H1 (cell line): ENCODE results near the gene LMBR1. TPM values are rescaled to one million over a fixed set of nuclear protein-coding genes. Genes with fewer than 3 reads are reported as not detected.
A peak's percentile ranks its signal among the peaks of the same experiment; 100 is the strongest.

Experiments used
- CTCF ChIA-PET: fragments of 300-600 bp; sonication (Branson Sonifier 250); formaldehyde crosslinking; loops from one replicate; lab custom pipeline; 2021; ENCODE audit not compliant: partially characterized antibody; lab: Charles Lee
- POLR2A ChIA-PET: fragments of 300-600 bp; sonication (Branson Sonifier 250); formaldehyde crosslinking; loops from one replicate; lab custom pipeline; 2021; ENCODE audit warnings: inconsistent platforms; ENCODE audit not compliant: partially characterized antibody; lab: Charles Lee
- DNase-seq, 2 experiments: peaks; one replicate each; pipeline versions ENCODE4 v3.0.0 to v3.0.0-alpha.2; 2010 to 2022; ENCODE audit warnings: low spot score in 2 of 2, low read depth in 1 of 2, mixed read lengths in 1 of 2
- FAIRE-seq: peaks from 2 replicates; lab custom pipeline; 2011; peaks lifted over from hg19 to GRCh38; lab: Jason Lieb, UNC
- H2AFZ ChIP-seq: 2 replicates; pipeline ENCODE4 v1.8.1; 2012; ENCODE audit warnings: low read length, inconsistent platforms
- H2AK5ac ChIP-seq: 2 replicates; pipeline ENCODE4 v1.6.1; 2013; ENCODE audit warnings: low read depth, low read length
- H2BK120ac ChIP-seq: replicated peaks from 2 replicates; pipeline ENCODE3; 2013; ENCODE audit warnings: low read depth, low read length, inconsistent platforms
- H2BK12ac ChIP-seq: 2 replicates; pipeline ENCODE4 v1.6.1; 2013; ENCODE audit warnings: low read depth, low read length
- H2BK15ac ChIP-seq: 2 replicates; pipeline ENCODE4 v1.6.1; 2013; ENCODE audit warnings: low read length
- H2BK20ac ChIP-seq: 2 replicates; pipeline ENCODE4 v1.6.1; 2013; ENCODE audit warnings: low read length
- H2BK5ac ChIP-seq: 2 replicates; pipeline ENCODE4 v1.6.1; 2013; ENCODE audit warnings: low read depth, low read length
- H3K14ac ChIP-seq: 2 replicates; pipeline ENCODE4 v1.6.1; 2013; ENCODE audit warnings: inconsistent platforms; ENCODE audit not compliant: insufficient read length
- H3K18ac ChIP-seq: 2 replicates; pipeline ENCODE4 v1.6.1; 2013; ENCODE audit warnings: low read length; ENCODE audit errors: extremely low read depth
- H3K23ac ChIP-seq: 2 replicates; pipeline ENCODE4 v1.6.1; 2013; ENCODE audit warnings: inconsistent platforms; ENCODE audit not compliant: insufficient read length
- H3K23me2 ChIP-seq: 2 replicates; pipeline ENCODE4 v1.6.1; 2013; ENCODE audit warnings: low read depth, low read length
- H3K27ac ChIP-seq: 2 replicates; pipeline ENCODE4 v1.6.1; 2011; ENCODE audit warnings: low read depth, low read length, inconsistent platforms
- H3K27me3 ChIP-seq, 4 experiments: replicated peaks in 1 of 4; 1 replicate in 1 of 4; 2 replicates in 3 of 4; pipeline versions ENCODE4 v1.6.1 to v1.8.1; 2011 to 2013; ENCODE audit warnings: low read length in 3 of 4, mild to moderate bottlenecking in 3 of 4, inconsistent platforms in 2 of 4, mixed read lengths in 2 of 4, moderate library complexity in 1 of 4; ENCODE audit not compliant: control insufficient read depth in 3 of 4, insufficient read depth in 3 of 4; ENCODE audit errors: extremely low read depth in 1 of 4
- H3K36me3 ChIP-seq, 4 experiments: 2 replicates each; pipeline versions ENCODE4 v1.6.1 to v1.8.1; 2011 to 2013; ENCODE audit warnings: mild to moderate bottlenecking in 4 of 4, low read length in 3 of 4, moderate library complexity in 2 of 4, control low read depth in 1 of 4, inconsistent platforms in 1 of 4; ENCODE audit not compliant: insufficient read depth in 4 of 4, control insufficient read depth in 2 of 4
- H3K4ac ChIP-seq: replicated peaks from 2 replicates; pipeline ENCODE3; 2013; ENCODE audit warnings: low read length, low read depth, mixed read lengths, inconsistent platforms; ENCODE audit not compliant: insufficient read length
- H3K4me1 ChIP-seq, 4 experiments: replicated peaks in 1 of 4; 1 replicate in 1 of 4; 2 replicates in 3 of 4; pipeline versions ENCODE4 v1.6.1 to v1.8.1; 2011 to 2013; ENCODE audit warnings: low read length in 3 of 4, inconsistent platforms in 2 of 4, mixed read lengths in 1 of 4; ENCODE audit not compliant: insufficient read depth in 4 of 4, control insufficient read depth in 3 of 4
- H3K4me2 ChIP-seq, 2 experiments: 2 replicates each; pipeline versions ENCODE4 v1.6.1 to v1.8.1; 2011 to 2013; ENCODE audit warnings: low read depth in 2 of 2, low read length in 2 of 2, control low read depth in 1 of 2, inconsistent platforms in 1 of 2, mild to moderate bottlenecking in 1 of 2; ENCODE audit not compliant: insufficient read depth in 1 of 2
- H3K4me3 ChIP-seq, 4 experiments: fragments of 200-600, 300-600 bp in 1 of 4; sonication (generic), shearing (Covaris generic), sonication (Bioruptor Twin) in 1 of 4; 2 replicates each; pipeline versions ENCODE4 v1.5.1 to v1.8.1; 2011 to 2016; ENCODE audit warnings: low read length in 4 of 4, low read depth in 3 of 4, control low read depth in 2 of 4, inconsistent platforms in 2 of 4, mild to moderate bottlenecking in 2 of 4, mixed read lengths in 1 of 4, moderate library complexity in 1 of 4; ENCODE audit not compliant: insufficient read depth in 2 of 4; ENCODE audit errors: extremely low read depth in 1 of 4
- H3K56ac ChIP-seq: replicated peaks from 2 replicates; pipeline ENCODE3; 2013; ENCODE audit warnings: low read depth, mild to moderate bottlenecking, mixed read lengths, low read length, inconsistent platforms; ENCODE audit not compliant: insufficient read length
- H3K79me1 ChIP-seq: 2 replicates; pipeline ENCODE4 v1.6.1; 2013; ENCODE audit warnings: low read depth, low read length, control low read depth
- H3K79me2 ChIP-seq, 2 experiments: 2 replicates each; pipeline versions ENCODE4 v1.6.1 to v1.8.1; 2012 to 2013; ENCODE audit warnings: low read length in 2 of 2, mild to moderate bottlenecking in 2 of 2, inconsistent platforms in 1 of 2; ENCODE audit not compliant: insufficient read depth in 2 of 2, control insufficient read depth in 1 of 2
- H3K9ac ChIP-seq, 4 experiments: replicated peaks in 1 of 4; 1 replicate in 1 of 4; 2 replicates in 3 of 4; pipeline versions ENCODE4 v1.6.1 to v1.8.1; 2011 to 2013; ENCODE audit warnings: low read depth in 3 of 4, low read length in 3 of 4, control low read depth in 2 of 4, mild to moderate bottlenecking in 2 of 4, moderate library complexity in 2 of 4, inconsistent platforms in 1 of 4; ENCODE audit errors: extremely low read depth in 1 of 4
- H3K9me3 ChIP-seq, 2 experiments: 2 replicates each; pipeline versions ENCODE4 v1.6.1 to v1.8.1; 2012 to 2013; ENCODE audit warnings: mild to moderate bottlenecking in 2 of 2, moderate library complexity in 2 of 2, control low read depth in 1 of 2, inconsistent platforms in 1 of 2, low read depth in 1 of 2, low read length in 1 of 2, mixed read lengths in 1 of 2; ENCODE audit not compliant: insufficient read depth in 2 of 2
- H4K20me1 ChIP-seq, 2 experiments: replicated peaks in 1 of 2; 2 replicates each; pipeline versions ENCODE3 to v1.8.1; 2011 to 2013; ENCODE audit warnings: inconsistent platforms in 2 of 2, low read length in 2 of 2, mild to moderate bottlenecking in 1 of 2; ENCODE audit not compliant: insufficient read depth in 2 of 2, control insufficient read depth in 1 of 2
- H4K5ac ChIP-seq: 2 replicates; pipeline ENCODE4 v1.6.1; 2013; ENCODE audit warnings: low read length, low read depth, mixed read lengths, inconsistent platforms; ENCODE audit not compliant: insufficient read length
- H4K8ac ChIP-seq: 2 replicates; pipeline ENCODE4 v1.8.0; 2013; ENCODE audit warnings: mild to moderate bottlenecking, moderate library complexity, low read length, inconsistent platforms; ENCODE audit not compliant: insufficient read depth; ENCODE audit errors: extremely low read depth
- H4K91ac ChIP-seq: replicated peaks from 2 replicates; pipeline ENCODE3; 2013; ENCODE audit warnings: low read length, mixed read lengths, inconsistent platforms; ENCODE audit not compliant: insufficient read length
- POU5F1 ChIP-seq: IDR thresholded peaks from 2 replicates; pipeline ENCODE4 v1.6.1; 2011; ENCODE audit warnings: low read depth, mild to moderate bottlenecking, low read length, moderate library complexity
- YY1 ChIP-seq: IDR thresholded peaks from 2 replicates; pipeline ENCODE4 v1.6.1; 2011; ENCODE audit warnings: low read depth, mild to moderate bottlenecking, low read length
- WGBS, 2 experiments: shearing (Covaris generic) in 1 of 2; methylation state at CpG; one replicate each; pipeline versions ENCODE4 v1.1.6 to v1.1.7; 2013 to 2015; ENCODE audit warnings: low lambda C conversion rate in 2 of 2, mixed read lengths in 2 of 2, inconsistent platforms in 1 of 2, low coverage in 1 of 2, missing lambda C conversion rate in 1 of 2; ENCODE audit not compliant: insufficient replicate concordance in 2 of 2, insufficient coverage in 1 of 2, insufficient read length in 1 of 2; ENCODE audit errors: extremely low coverage in 1 of 2, missing lambda C conversion rate in 1 of 2; 5-methylcytosine and 5-hydroxymethylcytosine counted together
- polyA plus RNA-seq, 7 experiments: library from polyadenylated mRNA; depleted of rRNA in 3 of 7; stranded (reverse) in 5 of 7; unstranded in 2 of 7; fragments of >200 nt in 5 of 7; fragments of 200-250 nt in 2 of 7; gene quantifications; 1 replicate in 5 of 7; 2 replicates in 1 of 7; 4 replicates in 1 of 7; pipeline versions ENCODE4 v1.2.1 to v1.2.3, GENCODE V29; 2011 to 2013; ENCODE audit warnings: missing spikeins in 2 of 7, mixed read lengths in 2 of 7
- total RNA-seq: library from RNA; stranded (reverse); fragmentation: NEBNext Ultra II Directional; extraction: Animal tissue kit (Norgen Biotek cat#: 25700); gene quantifications from 2 replicates; pipeline ENCODE4 v1.2.1, GENCODE V29; 2021

LMBR1 gene
- total and polyA plus RNA-seq, 2 of the 8 experiments (the other 6 are each of a cell fraction or from before 2014, with no cell fraction given), result 15.1 to 70.4 TPM

GRCh38 chr7:156791241-156791640 lies 101.7 kb downstream of the LMBR1 start:
- no peak overlapping the region for H2BK12ac ChIP-seq
- no peak overlapping the region for H2AK5ac ChIP-seq
- POLR2A ChIA-PET, result no interaction called here
- H4K8ac ChIP-seq, result no peak overlapping the region
- H3K79me1 ChIP-seq, result no peaks in the 10 kb centered on the region
- FAIRE-seq, result no peak
- no peak overlapping the region for H2BK120ac ChIP-seq
- no peak overlapping the region for H3K14ac ChIP-seq
- 53% methylated on average over 4 of the region's 4 CpGs; no CpG with 5 or more reads in 1 of the 2 experiments for WGBS, 2 experiments
- H3K18ac ChIP-seq, result no peak overlapping the region
- no peak overlapping the region for H4K91ac ChIP-seq
- peak overlapping the region in 1 of 2 experiments; percentile 53; a peak in 2 of 4 replicates for H3K4me2 ChIP-seq
- H3K56ac ChIP-seq, result no peak overlapping the region
- peak overlapping the region in 1 of 4 experiments; percentile 47; a peak in 2 of 7 replicates for H3K9ac ChIP-seq
- no peak overlapping the region for H2AFZ ChIP-seq
- H2BK15ac ChIP-seq, result no peak overlapping the region
- H2BK20ac ChIP-seq, result no peak overlapping the region
- H3K27ac ChIP-seq, result no peak overlapping the region
- CTCF ChIA-PET, result interaction anchor here (0.7 to 1.6 kb wide), 4 partner anchors 13 to 29 kb away, joined by 3 to 4 read pairs (median 3); no protein-coding TSS in a partner anchor
- H3K79me2 ChIP-seq, result no peaks in the 10 kb centered on the region
- no peak overlapping the region for H2BK5ac ChIP-seq
- 0 out of 8 replicates have a peak overlapping the region, but pooled peaks of 1 of the 4 experiments have one; percentile 22 for H3K4me3 ChIP-seq
- no peak overlapping the region for H3K23ac ChIP-seq
- H4K20me1 ChIP-seq, result peaks cover 0 to 3% of the 10 kb centered on the region in 2 experiments
- no peaks in the 10 kb centered on the region for H3K27me3 ChIP-seq
- no peaks in the 10 kb centered on the region for H3K36me3 ChIP-seq
- H3K4ac ChIP-seq, result no peak overlapping the region
- H3K4me1 ChIP-seq, result peaks cover 0 to 11% (median 6%) of the 10 kb centered on the region in 4 experiments; a peak in 5 of 7 replicates
- DNase-seq, result no peak
- H4K5ac ChIP-seq, result no peak overlapping the region
- H3K23me2 ChIP-seq, result no peaks in the 10 kb centered on the region
- H3K9me3 ChIP-seq, result no peaks in the 10 kb centered on the region
- TF ChIP-seq YY1, result no peak
- peak; percentile 81 for TF ChIP-seq POU5F1
